H1 (cell line): ENCODE data around the gene TSHZ2. TPM values are rescaled to one million over a fixed set of nuclear protein-coding genes. Genes with fewer than 3 reads are reported as not detected.

ENCODE experiments used
- CTCF ChIA-PET: fragments of 300-600 bp; sonication (Branson Sonifier 250); formaldehyde crosslinking; loops from one replicate; lab custom pipeline; 2021; ENCODE audit not compliant: partially characterized antibody; lab: Charles Lee
- POLR2A ChIA-PET: fragments of 300-600 bp; sonication (Branson Sonifier 250); formaldehyde crosslinking; loops from one replicate; lab custom pipeline; 2021; ENCODE audit warnings: inconsistent platforms; ENCODE audit not compliant: partially characterized antibody; lab: Charles Lee
- DNase-seq, 2 experiments: peaks; one replicate each; pipeline versions ENCODE4 v3.0.0 to v3.0.0-alpha.2; 2010 to 2022; ENCODE audit warnings: low spot score in 2 of 2, low read depth in 1 of 2, mixed read lengths in 1 of 2
- FAIRE-seq: peaks from 2 replicates; lab custom pipeline; 2011; peaks lifted over from hg19 to GRCh38; lab: Jason Lieb, UNC
- H2AFZ ChIP-seq: 2 replicates; pipeline ENCODE4 v1.8.1; 2012; ENCODE audit warnings: low read length, inconsistent platforms
- H2AK5ac ChIP-seq: 2 replicates; pipeline ENCODE4 v1.6.1; 2013; ENCODE audit warnings: low read depth, low read length
- H2BK120ac ChIP-seq: replicated peaks from 2 replicates; pipeline ENCODE3; 2013; ENCODE audit warnings: low read depth, low read length, inconsistent platforms
- H2BK12ac ChIP-seq: 2 replicates; pipeline ENCODE4 v1.6.1; 2013; ENCODE audit warnings: low read depth, low read length
- H2BK15ac ChIP-seq: 2 replicates; pipeline ENCODE4 v1.6.1; 2013; ENCODE audit warnings: low read length
- H2BK20ac ChIP-seq: 2 replicates; pipeline ENCODE4 v1.6.1; 2013; ENCODE audit warnings: low read length
- H2BK5ac ChIP-seq: 2 replicates; pipeline ENCODE4 v1.6.1; 2013; ENCODE audit warnings: low read depth, low read length
- H3K14ac ChIP-seq: 2 replicates; pipeline ENCODE4 v1.6.1; 2013; ENCODE audit warnings: inconsistent platforms; ENCODE audit not compliant: insufficient read length
- H3K18ac ChIP-seq: 2 replicates; pipeline ENCODE4 v1.6.1; 2013; ENCODE audit warnings: low read length; ENCODE audit errors: extremely low read depth
- H3K23ac ChIP-seq: 2 replicates; pipeline ENCODE4 v1.6.1; 2013; ENCODE audit warnings: inconsistent platforms; ENCODE audit not compliant: insufficient read length
- H3K23me2 ChIP-seq: 2 replicates; pipeline ENCODE4 v1.6.1; 2013; ENCODE audit warnings: low read depth, low read length
- H3K27ac ChIP-seq: 2 replicates; pipeline ENCODE4 v1.6.1; 2011; ENCODE audit warnings: low read depth, low read length, inconsistent platforms
- H3K27me3 ChIP-seq, 4 experiments: replicated peaks in 1 of 4; 1 replicate in 1 of 4; 2 replicates in 3 of 4; pipeline versions ENCODE4 v1.6.1 to v1.8.1; 2011 to 2013; ENCODE audit warnings: low read length in 3 of 4, mild to moderate bottlenecking in 3 of 4, inconsistent platforms in 2 of 4, mixed read lengths in 2 of 4, moderate library complexity in 1 of 4; ENCODE audit not compliant: control insufficient read depth in 3 of 4, insufficient read depth in 3 of 4; ENCODE audit errors: extremely low read depth in 1 of 4
- H3K36me3 ChIP-seq, 4 experiments: 2 replicates each; pipeline versions ENCODE4 v1.6.1 to v1.8.1; 2011 to 2013; ENCODE audit warnings: mild to moderate bottlenecking in 4 of 4, low read length in 3 of 4, moderate library complexity in 2 of 4, control low read depth in 1 of 4, inconsistent platforms in 1 of 4; ENCODE audit not compliant: insufficient read depth in 4 of 4, control insufficient read depth in 2 of 4
- H3K4ac ChIP-seq: replicated peaks from 2 replicates; pipeline ENCODE3; 2013; ENCODE audit warnings: low read length, low read depth, mixed read lengths, inconsistent platforms; ENCODE audit not compliant: insufficient read length
- H3K4me1 ChIP-seq, 4 experiments: replicated peaks in 1 of 4; 1 replicate in 1 of 4; 2 replicates in 3 of 4; pipeline versions ENCODE4 v1.6.1 to v1.8.1; 2011 to 2013; ENCODE audit warnings: low read length in 3 of 4, inconsistent platforms in 2 of 4, mixed read lengths in 1 of 4; ENCODE audit not compliant: insufficient read depth in 4 of 4, control insufficient read depth in 3 of 4
- H3K4me2 ChIP-seq, 2 experiments: 2 replicates each; pipeline versions ENCODE4 v1.6.1 to v1.8.1; 2011 to 2013; ENCODE audit warnings: low read depth in 2 of 2, low read length in 2 of 2, control low read depth in 1 of 2, inconsistent platforms in 1 of 2, mild to moderate bottlenecking in 1 of 2; ENCODE audit not compliant: insufficient read depth in 1 of 2
- H3K4me3 ChIP-seq, 4 experiments: fragments of 200-600, 300-600 bp in 1 of 4; sonication (generic), shearing (Covaris generic), sonication (Bioruptor Twin) in 1 of 4; 2 replicates each; pipeline versions ENCODE4 v1.5.1 to v1.8.1; 2011 to 2016; ENCODE audit warnings: low read length in 4 of 4, low read depth in 3 of 4, control low read depth in 2 of 4, inconsistent platforms in 2 of 4, mild to moderate bottlenecking in 2 of 4, mixed read lengths in 1 of 4, moderate library complexity in 1 of 4; ENCODE audit not compliant: insufficient read depth in 2 of 4; ENCODE audit errors: extremely low read depth in 1 of 4
- H3K56ac ChIP-seq: replicated peaks from 2 replicates; pipeline ENCODE3; 2013; ENCODE audit warnings: low read depth, mild to moderate bottlenecking, mixed read lengths, low read length, inconsistent platforms; ENCODE audit not compliant: insufficient read length
- H3K79me1 ChIP-seq: 2 replicates; pipeline ENCODE4 v1.6.1; 2013; ENCODE audit warnings: low read depth, low read length, control low read depth
- H3K79me2 ChIP-seq, 2 experiments: 2 replicates each; pipeline versions ENCODE4 v1.6.1 to v1.8.1; 2012 to 2013; ENCODE audit warnings: low read length in 2 of 2, mild to moderate bottlenecking in 2 of 2, inconsistent platforms in 1 of 2; ENCODE audit not compliant: insufficient read depth in 2 of 2, control insufficient read depth in 1 of 2
- H3K9ac ChIP-seq, 4 experiments: replicated peaks in 1 of 4; 1 replicate in 1 of 4; 2 replicates in 3 of 4; pipeline versions ENCODE4 v1.6.1 to v1.8.1; 2011 to 2013; ENCODE audit warnings: low read depth in 3 of 4, low read length in 3 of 4, control low read depth in 2 of 4, mild to moderate bottlenecking in 2 of 4, moderate library complexity in 2 of 4, inconsistent platforms in 1 of 4; ENCODE audit errors: extremely low read depth in 1 of 4
- H3K9me3 ChIP-seq, 2 experiments: 2 replicates each; pipeline versions ENCODE4 v1.6.1 to v1.8.1; 2012 to 2013; ENCODE audit warnings: mild to moderate bottlenecking in 2 of 2, moderate library complexity in 2 of 2, control low read depth in 1 of 2, inconsistent platforms in 1 of 2, low read depth in 1 of 2, low read length in 1 of 2, mixed read lengths in 1 of 2; ENCODE audit not compliant: insufficient read depth in 2 of 2
- H4K20me1 ChIP-seq, 2 experiments: replicated peaks in 1 of 2; 2 replicates each; pipeline versions ENCODE3 to v1.8.1; 2011 to 2013; ENCODE audit warnings: inconsistent platforms in 2 of 2, low read length in 2 of 2, mild to moderate bottlenecking in 1 of 2; ENCODE audit not compliant: insufficient read depth in 2 of 2, control insufficient read depth in 1 of 2
- H4K5ac ChIP-seq: 2 replicates; pipeline ENCODE4 v1.6.1; 2013; ENCODE audit warnings: low read length, low read depth, mixed read lengths, inconsistent platforms; ENCODE audit not compliant: insufficient read length
- H4K8ac ChIP-seq: 2 replicates; pipeline ENCODE4 v1.8.0; 2013; ENCODE audit warnings: mild to moderate bottlenecking, moderate library complexity, low read length, inconsistent platforms; ENCODE audit not compliant: insufficient read depth; ENCODE audit errors: extremely low read depth
- H4K91ac ChIP-seq: replicated peaks from 2 replicates; pipeline ENCODE3; 2013; ENCODE audit warnings: low read length, mixed read lengths, inconsistent platforms; ENCODE audit not compliant: insufficient read length
- ASH2L ChIP-seq: fragments of 200-600, 300-600 bp; sonication (generic); IDR thresholded peaks from one replicate; pipeline ENCODE4 v1.7.1; 2017; ENCODE audit warnings: low read length
- BACH1 ChIP-seq: IDR thresholded peaks from 2 replicates; pipeline ENCODE4 v1.6.1; 2012; ENCODE audit warnings: low read length, improper control_type of control experiment
- CEBPB ChIP-seq: IDR thresholded peaks from 2 replicates; pipeline ENCODE4 v1.6.1; 2012; ENCODE audit warnings: low read depth, low read length
- CTBP2 ChIP-seq: IDR thresholded peaks from 2 replicates; pipeline ENCODE4 v1.7.0; 2011; ENCODE audit warnings: borderline replicate concordance, mild to moderate bottlenecking, moderate library complexity, mixed read lengths, low read length; ENCODE audit not compliant: insufficient read depth, insufficient read length
- EGR1 ChIP-seq: IDR thresholded peaks from 2 replicates; pipeline ENCODE4 v1.6.1; 2011; ENCODE audit warnings: low read depth, low read length, borderline replicate concordance
- EP300 ChIP-seq, 2 experiments: IDR thresholded peaks; 1 replicate in 1 of 2; 2 replicates in 1 of 2; pipeline ENCODE4 v1.6.1; 2011 to 2012; ENCODE audit warnings: low read depth in 2 of 2, low read length in 2 of 2, mild to moderate bottlenecking in 2 of 2, borderline replicate concordance in 1 of 2, inconsistent platforms in 1 of 2, moderate library complexity in 1 of 2
- JUND ChIP-seq: IDR thresholded peaks from 2 replicates; pipeline ENCODE4 v1.6.1; 2011; ENCODE audit warnings: mild to moderate bottlenecking, improper control_type of control experiment, low read length
- KDM5A ChIP-seq: fragments of 200-600 bp; IDR thresholded peaks from 2 replicates; pipeline ENCODE4 v1.7.1; 2012; ENCODE audit warnings: mild to moderate bottlenecking, low read length, inconsistent platforms, mixed read lengths
- NANOG ChIP-seq: IDR thresholded peaks from 2 replicates; pipeline ENCODE4 v1.6.1; 2011; ENCODE audit warnings: low read length, low read depth, mild to moderate bottlenecking, inconsistent platforms; ENCODE audit not compliant: insufficient read depth, poor library complexity, severe bottlenecking
- RAD21 ChIP-seq, 2 experiments: IDR thresholded peaks in 1 of 2; conservative IDR thresholded peaks in 1 of 2; 2 replicates each; pipeline ENCODE4 v1.6.1; 2011; ENCODE audit warnings: low read depth in 2 of 2, low read length in 2 of 2, improper control_type of control experiment in 1 of 2, inconsistent platforms in 1 of 2, mild to moderate bottlenecking in 1 of 2, moderate library complexity in 1 of 2
- SIRT6 ChIP-seq: IDR thresholded peaks from one replicate; pipeline ENCODE4 v1.7.1; 2012; ENCODE audit warnings: low read length, inconsistent platforms
- TBP ChIP-seq: IDR thresholded peaks from 2 replicates; pipeline ENCODE4 v1.6.1; 2011; ENCODE audit warnings: low read depth, low read length, improper control_type of control experiment
- TCF12 ChIP-seq: IDR thresholded peaks from 2 replicates; pipeline ENCODE4 v1.6.1; 2011; ENCODE audit warnings: low read depth, mild to moderate bottlenecking, low read length
- ZNF274 ChIP-seq: IDR thresholded peaks from 2 replicates; pipeline ENCODE4 v1.7.0; 2012; ENCODE audit warnings: low read length, borderline replicate concordance; ENCODE audit errors: extremely low read depth
- WGBS, 2 experiments: shearing (Covaris generic) in 1 of 2; methylation state at CpG; one replicate each; pipeline versions ENCODE4 v1.1.6 to v1.1.7; 2013 to 2015; ENCODE audit warnings: low lambda C conversion rate in 2 of 2, mixed read lengths in 2 of 2, inconsistent platforms in 1 of 2, low coverage in 1 of 2, missing lambda C conversion rate in 1 of 2; ENCODE audit not compliant: insufficient replicate concordance in 2 of 2, insufficient coverage in 1 of 2, insufficient read length in 1 of 2; ENCODE audit errors: extremely low coverage in 1 of 2, missing lambda C conversion rate in 1 of 2; 5-methylcytosine and 5-hydroxymethylcytosine counted together
- polyA plus RNA-seq, 7 experiments: library from polyadenylated mRNA; depleted of rRNA in 3 of 7; stranded (reverse) in 5 of 7; unstranded in 2 of 7; fragments of >200 nt in 5 of 7; fragments of 200-250 nt in 2 of 7; gene quantifications; 1 replicate in 5 of 7; 2 replicates in 1 of 7; 4 replicates in 1 of 7; pipeline versions ENCODE4 v1.2.1 to v1.2.3, GENCODE V29; 2011 to 2013; ENCODE audit warnings: missing spikeins in 2 of 7, mixed read lengths in 2 of 7
- total RNA-seq: library from RNA; stranded (reverse); fragmentation: NEBNext Ultra II Directional; extraction: Animal tissue kit (Norgen Biotek cat#: 25700); gene quantifications from 2 replicates; pipeline ENCODE4 v1.2.1, GENCODE V29; 2021
- TF ChIP-seq, protein P1 (sequence below): IDR thresholded peaks from 2 replicates; pipeline ENCODE4 v1.6.1; 2012; ENCODE audit warnings: inconsistent platforms

TSHZ2 gene
- total and polyA plus RNA-seq, 2 of the 8 experiments (the other 6 are each of a cell fraction or from before 2014, with no cell fraction given), result 0.14 to 0.30 TPM

DNA sequence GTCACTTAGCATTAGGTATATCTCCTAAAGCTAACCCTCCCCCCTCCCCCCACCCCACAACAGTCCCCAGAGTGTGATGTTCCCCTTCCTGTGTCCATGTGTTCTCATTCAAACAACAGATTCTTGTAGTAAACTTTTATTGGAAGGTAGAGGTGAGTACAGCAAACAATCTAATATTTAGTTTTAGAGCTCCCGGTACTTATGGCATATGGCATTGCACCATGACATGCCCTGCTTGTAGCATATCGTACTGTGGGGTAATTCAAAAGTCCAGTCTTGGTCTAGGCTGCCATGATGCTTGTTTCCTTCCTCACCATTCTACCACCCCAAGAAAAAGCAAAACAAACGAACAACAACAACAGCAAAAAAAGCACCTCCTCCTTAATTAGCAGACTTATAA lies 332.0 kb downstream of the TSHZ2 start:
- H3K27ac ChIP-seq, result no peak overlapping the region
- 87% methylated on average over 3 of the region's 3 CpGs; no CpG with 5 or more reads in 1 of the 2 experiments for WGBS, 2 experiments
- TF ChIP-seq JUND, result no peak
- TF ChIP-seq NANOG, result no peak
- no peak for TF ChIP-seq CEBPB
- no peak for TF ChIP-seq BACH1
- TF ChIP-seq ASH2L, result no peak
- TF ChIP-seq RAD21 (IDR thresholded peaks at IDR 0.05 in 1 of 2, conservative IDR thresholded peaks at IDR 0.05 in 1 of 2; ENCODE audit: low read depth in 2 of 2, low read length in 2 of 2), result no peak
- TF ChIP-seq, protein P1, sequence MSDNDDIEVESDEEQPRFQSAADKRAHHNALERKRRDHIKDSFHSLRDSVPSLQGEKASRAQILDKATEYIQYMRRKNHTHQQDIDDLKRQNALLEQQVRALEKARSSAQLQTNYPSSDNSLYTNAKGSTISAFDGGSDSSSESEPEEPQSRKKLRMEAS, result no peak
- TF ChIP-seq SIRT6, result no peak
- no peak for TF ChIP-seq KDM5A
- no peak for TF ChIP-seq EP300 (IDR thresholded peaks at IDR 0.05; ENCODE audit: borderline replicate concordance in 1 of 2, low read depth in 2 of 2, low read length in 2 of 2)
- no peak for TF ChIP-seq TCF12
- no peak for TF ChIP-seq TBP
- TF ChIP-seq ZNF274, result no peak
- no peak for TF ChIP-seq CTBP2
- no peak for TF ChIP-seq EGR1

More for the DNA sequence above, 332.0 kb downstream of the TSHZ2 start:
- Histone ChIP-seq H3K4me1 (no peaks in the 10 kb centered on the region), H3K56ac (no peak overlapping the region), H3K36me3 (no peaks in the 10 kb centered on the region), H3K23me2 (no peaks in the 10 kb centered on the region), H3K14ac (no peak overlapping the region), H3K27me3 (no peaks in the 10 kb centered on the region), H3K18ac (no peak overlapping the region), H2BK20ac (no peak overlapping the region), H3K4me3 (no peak overlapping the region), H3K79me2 (no peaks in the 10 kb centered on the region), H2BK12ac (no peak overlapping the region), H4K5ac (no peak overlapping the region), H3K23ac (no peak overlapping the region), H2BK5ac (no peak overlapping the region), H3K9ac (no peak overlapping the region), H4K20me1 (no peaks in the 10 kb centered on the region), H3K4ac (no peak overlapping the region), H2AFZ (no peak overlapping the region), H4K91ac (no peak overlapping the region), H2BK120ac (no peak overlapping the region), H3K79me1 (no peaks in the 10 kb centered on the region), H3K9me3 (no peaks in the 10 kb centered on the region), H4K8ac (no peak overlapping the region), H2AK5ac (no peak overlapping the region), H3K4me2 (no peak overlapping the region), H2BK15ac (no peak overlapping the region)
- FAIRE-seq, result no peak
- ChIA-PET CTCF (no interaction called here), POLR2A (no interaction called here)
- DNase-seq, result no peak
